Endodermal cell (in vitro differentiated cells): ENCODE results near the gene LELP1. TPM values are rescaled to one million over a fixed set of nuclear protein-coding genes. Genes with fewer than 3 reads are reported as not detected.
"Not testable (repeated sequence)": the region's sequence is repeated elsewhere in the genome, so short reads cannot be mapped to it uniquely, and the experiment has no call there.

Experiments
- DNase-seq: peaks from one replicate; pipeline ENCODE4 v3.0.0-alpha.2; 2017
- H3K27ac ChIP-seq: 2 replicates; pipeline ENCODE4 v1.5.1; 2013; ENCODE audit warnings: mild to moderate bottlenecking, low read depth, low read length, moderate library complexity
- H3K27me3 ChIP-seq: 2 replicates; pipeline ENCODE4 v1.6.1; 2013; ENCODE audit warnings: mild to moderate bottlenecking, low read length, moderate library complexity; ENCODE audit not compliant: insufficient read depth, control insufficient read depth, poor library complexity, severe bottlenecking
- H3K36me3 ChIP-seq: 2 replicates; pipeline ENCODE4 v1.7.0; 2013; ENCODE audit warnings: mild to moderate bottlenecking, low read length, moderate library complexity; ENCODE audit not compliant: control insufficient read depth, insufficient read depth
- H3K4me1 ChIP-seq: one replicate; pipeline ENCODE4 v1.7.0; 2013; ENCODE audit warnings: low read length; ENCODE audit not compliant: control insufficient read depth, insufficient read depth
- H3K4me3 ChIP-seq: 2 replicates; pipeline ENCODE4 v1.5.1; 2013; ENCODE audit warnings: mild to moderate bottlenecking, low read length, moderate library complexity
- H3K9ac ChIP-seq: 2 replicates; pipeline ENCODE4 v1.6.1; 2013; ENCODE audit warnings: mild to moderate bottlenecking, low read length, moderate library complexity; ENCODE audit not compliant: poor library complexity, severe bottlenecking; ENCODE audit errors: extremely low read depth
- H3K9me3 ChIP-seq: 2 replicates; pipeline ENCODE4 v1.6.1; 2013; ENCODE audit warnings: mild to moderate bottlenecking, low read length, moderate library complexity; ENCODE audit not compliant: control insufficient read depth
- H3K27ac Mint-ChIP-seq: 2 replicates; pipeline ENCODE4 v1.8.0; 2020; ENCODE audit warnings: mixed read lengths
- H3K27me3 Mint-ChIP-seq: 2 replicates; pipeline ENCODE4 v1.8.0; 2021; ENCODE audit warnings: mild to moderate bottlenecking, mixed read lengths; ENCODE audit not compliant: insufficient read depth
- H3K36me3 Mint-ChIP-seq: 2 replicates; pipeline ENCODE4 v1.8.0; 2020; ENCODE audit warnings: low read depth, mixed read lengths
- H3K4me1 Mint-ChIP-seq: 2 replicates; pipeline ENCODE4 v1.8.0; 2020; ENCODE audit warnings: mixed read lengths
- H3K4me3 Mint-ChIP-seq: 2 replicates; pipeline ENCODE4 v1.8.0; 2020; ENCODE audit warnings: mild to moderate bottlenecking, moderate library complexity, mixed read lengths
- H3K9me3 Mint-ChIP-seq: 2 replicates; pipeline ENCODE4 v1.8.0; 2020; ENCODE audit warnings: mild to moderate bottlenecking, mixed read lengths
- CTCF ChIP-seq: fragments of 200-600 bp; sonication (generic); conservative IDR thresholded peaks from 2 replicates; pipeline ENCODE4 v1.5.0; 2021; ENCODE audit warnings: antibody characterized with exemption, mild to moderate bottlenecking
- WGBS, 2 experiments: methylation state at CpG; one replicate each; pipeline versions ENCODE4 v1.1.5 to v1.1.7; 2013; ENCODE audit warnings: missing lambda C conversion rate in 2 of 2, mixed read lengths in 1 of 2; ENCODE audit not compliant: insufficient coverage in 1 of 2, insufficient read length in 1 of 2; 5-methylcytosine and 5-hydroxymethylcytosine counted together
- total RNA-seq, 2 donors: library from RNA; stranded (reverse); fragmentation: NEBNext Ultra II Directional in 1 of 2; extraction: Animal tissue kit (Norgen Biotek cat#: 25700) in 1 of 2; gene quantifications; 2 replicates in 1 of 2; 3 replicates in 1 of 2; pipeline ENCODE4 v1.2.1, GENCODE V29; 2021

Gene LELP1
- total RNA-seq, 2 donors from 2014 or later, result not detected

- H3K27me3 ChIP-seq, H3K4me1 ChIP-seq, H3K9me3 ChIP-seq, H3K36me3 Mint-ChIP-seq, H3K9me3 Mint-ChIP-seq, H3K4me3 ChIP-seq, H3K4me3 Mint-ChIP-seq, H3K4me1 Mint-ChIP-seq, H3K27ac Mint-ChIP-seq, H3K27ac ChIP-seq, H3K27me3 Mint-ChIP-seq, H3K36me3 ChIP-seq, H3K9ac ChIP-seq: not testable (repeated sequence)
- peak; percentile 77 for DNase-seq
- 66 to 89% methylated on average over 9 to 14 of the region's 16 CpGs for WGBS, 2 experiments
- TF ChIP-seq CTCF, result peak; percentile 85
These were observed 20.0 kb downstream of the LELP1 start for GRCh38 chr1:153223040-153223891.

- Mint-ChIP-seq H3K4me3 (no peak overlapping the region), H3K27me3 (peaks cover 7% of the 10 kb centered on the region), H3K4me1 (no peaks in the 10 kb centered on the region), H3K27ac (no peak overlapping the region), H3K36me3 (no peaks in the 10 kb centered on the region), H3K9me3 (no peaks in the 10 kb centered on the region)
- Histone ChIP-seq H3K4me3 (no peak overlapping the region), H3K27ac (no peak overlapping the region), H3K4me1 (no peaks in the 10 kb centered on the region), H3K36me3 (no peaks in the 10 kb centered on the region), H3K27me3 (no peaks in the 10 kb centered on the region), H3K9me3 (no peaks in the 10 kb centered on the region), H3K9ac (no peak overlapping the region)
- DNase-seq, result no peak
- WGBS, 2 experiments, result 69 to 90% methylated on average over 2 of the region's 2 CpGs
- TF ChIP-seq CTCF, result no peak
These were observed 24.6 kb downstream of the LELP1 start for GRCh38 chr1:153227810-153228209.

- no peak overlapping the region for H3K27ac Mint-ChIP-seq
These were observed 25.3 kb downstream of the LELP1 start for GRCh38 chr1:153228491-153228890.

More at GRCh38 chr1:153228491-153228890, 25.3 kb downstream of the LELP1 start:
- Histone ChIP-seq H3K4me1 (no peaks in the 10 kb centered on the region), H3K36me3 (no peaks in the 10 kb centered on the region), H3K4me3 (no peak overlapping the region), H3K27ac (no peak overlapping the region), H3K9me3 (no peaks in the 10 kb centered on the region), H3K27me3 (no peaks in the 10 kb centered on the region), H3K9ac (no peak overlapping the region)
- no peaks in the 10 kb centered on the region for H3K4me1 Mint-ChIP-seq
- H3K27me3 Mint-ChIP-seq, result peaks cover 7% of the 10 kb centered on the region
- 67 to 96% methylated on average over 1 of the region's 1 CpG for WGBS, 2 experiments
- no peak for DNase-seq
- no peaks in the 10 kb centered on the region for H3K36me3 Mint-ChIP-seq
- H3K4me3 Mint-ChIP-seq, result no peak overlapping the region
- no peak for TF ChIP-seq CTCF
- no peaks in the 10 kb centered on the region for H3K9me3 Mint-ChIP-seq
